GM21447 (cell line): ENCODE results near the gene PHOX2B.
"Not testable (repeated sequence)": the region's sequence is repeated elsewhere in the genome, so short reads cannot be mapped to it uniquely, and the experiment has no call there.

ENCODE experiments used
- ATAC-seq: cut with Tn5 transposase; IDR thresholded peaks from one replicate; pipeline ENCODE4 v1.9.1; 2021; ENCODE audit not compliant: unreplicated experiment

The PHOX2B gene

GRCh38 chr4:41749631-41750039 is 1.1 kb upstream of the PHOX2B start:
- ATAC-seq = no peak

- ATAC-seq = no peak
Measured at GRCh38 chr4:41748074-41748570, 403 bp downstream of the PHOX2B start.

- ATAC-seq = no peak
Measured at GRCh38 chr4:41747230-41748055, 1.1 kb downstream of the PHOX2B start.

- no peak for ATAC-seq
Measured at GRCh38 chr4:41746440-41747229, 1.9 kb downstream of the PHOX2B start.

GRCh38 chr4:41746025-41746439 is 2.5 kb downstream of the PHOX2B start:
- no peak for ATAC-seq

GRCh38 chr4:41745292-41746024 is 3.1 kb downstream of the PHOX2B start:
- ATAC-seq = no peak

- no peak for ATAC-seq
Measured at GRCh38 chr4:41744572-41745291, 3.8 kb downstream of the PHOX2B start.

GRCh38 chr4:41741354-41741753 is 7.2 kb downstream of the PHOX2B start:
- ATAC-seq = no peak

GRCh38 chr4:41737491-41737890 is 11.0 kb downstream of the PHOX2B start:
- not testable (repeated sequence) for ATAC-seq

- no peak for ATAC-seq
Measured at GRCh38 chr4:41734371-41734770, 14.2 kb downstream of the PHOX2B start.

- no peak for ATAC-seq
Measured at GRCh38 chr4:41731569-41732126, 16.9 kb downstream of the PHOX2B start.

GRCh38 chr4:41728573-41728913 is 20.0 kb downstream of the PHOX2B start:
- ATAC-seq = no peak

- ATAC-seq = no peak
Measured at GRCh38 chr4:41727861-41728572, 20.5 kb downstream of the PHOX2B start.

- no peak for ATAC-seq
Measured at GRCh38 chr4:41725254-41725653, 23.3 kb downstream of the PHOX2B start.

- no peak for ATAC-seq
Measured at GRCh38 chr4:41723286-41723685, 25.2 kb downstream of the PHOX2B start.

- no peak for ATAC-seq
Measured at GRCh38 chr4:41722181-41722580, 26.3 kb downstream of the PHOX2B start.

GRCh38 chr4:41719417-41719816 is 29.1 kb downstream of the PHOX2B start:
- no peak for ATAC-seq

- no peak for ATAC-seq
Measured at GRCh38 chr4:41718907-41719306, 29.6 kb downstream of the PHOX2B start.

- ATAC-seq = no peak
Measured at GRCh38 chr4:41715155-41715554, 33.4 kb downstream of the PHOX2B start.
